NB4 (cell line): Measurements from ENCODE around the gene MECP2.
A peak's percentile ranks its signal among the peaks of the same experiment; 100 is the strongest.

ENCODE experiments used
- DNase-seq: peaks from one replicate; pipeline ENCODE4 v3.0.0; 2010; ENCODE audit warnings: low read depth
- H3K4me3 ChIP-seq: one replicate; pipeline ENCODE4 v1.5.1; 2011; ENCODE audit warnings: mild to moderate bottlenecking, low read depth, low read length, moderate library complexity
- MAX ChIP-seq: IDR thresholded peaks from 2 replicates; pipeline ENCODE4 v1.6.1; 2011; ENCODE audit warnings: low read depth, low read length
- MYC ChIP-seq: IDR thresholded peaks from 2 replicates; pipeline ENCODE4 v1.6.1; 2011; ENCODE audit warnings: low read depth, low read length
- POLR2A ChIP-seq: IDR thresholded peaks from 2 replicates; pipeline ENCODE4 v1.6.1; 2011; ENCODE audit warnings: mild to moderate bottlenecking; ENCODE audit not compliant: insufficient read length; ENCODE audit errors: extremely low read depth
- TF ChIP-seq, protein P1 (sequence below): IDR thresholded peaks from one replicate; pipeline ENCODE4 v1.5.1; 2012; ENCODE audit warnings: low read depth, low read length

The MECP2 gene

DNA sequence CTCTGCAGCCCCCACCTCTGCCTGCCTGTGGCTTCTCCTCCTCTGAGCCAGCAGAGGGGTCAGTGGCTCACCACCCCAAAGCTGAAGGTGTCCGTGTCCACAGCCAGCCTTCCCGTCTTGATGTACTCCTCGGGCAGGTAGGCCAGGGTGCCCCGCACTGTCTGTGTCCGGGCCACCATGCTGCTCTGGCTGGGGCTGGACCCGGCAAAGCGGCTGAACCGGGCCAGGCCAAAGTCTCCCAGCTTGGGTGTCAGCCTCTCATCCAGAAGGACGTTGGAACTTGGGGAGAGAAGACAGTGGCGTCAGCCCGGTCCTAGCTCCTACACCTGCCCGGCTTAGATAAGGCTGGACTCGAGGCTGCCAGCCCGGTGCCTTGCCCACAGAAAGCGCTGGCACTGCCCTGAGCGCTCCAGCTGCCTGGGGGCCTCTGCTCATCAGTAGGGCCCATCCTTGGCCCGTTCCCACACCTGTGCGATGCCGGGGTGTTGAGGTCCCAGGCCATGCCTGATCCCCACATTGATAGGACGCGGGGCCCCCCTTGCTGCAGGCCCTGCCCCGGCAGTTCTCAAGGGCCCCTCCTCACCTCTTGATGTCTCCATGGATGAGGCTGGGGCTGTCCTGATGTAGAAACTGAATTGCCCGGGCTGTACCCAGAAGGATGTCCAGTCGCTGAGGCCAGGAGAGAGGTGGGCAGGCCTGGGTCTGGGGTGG is 81.0 kb downstream of the MECP2 start:
- TF ChIP-seq POLR2A (no peak), MYC (no peak), MAX (no peak)
- TF ChIP-seq, protein P1, sequence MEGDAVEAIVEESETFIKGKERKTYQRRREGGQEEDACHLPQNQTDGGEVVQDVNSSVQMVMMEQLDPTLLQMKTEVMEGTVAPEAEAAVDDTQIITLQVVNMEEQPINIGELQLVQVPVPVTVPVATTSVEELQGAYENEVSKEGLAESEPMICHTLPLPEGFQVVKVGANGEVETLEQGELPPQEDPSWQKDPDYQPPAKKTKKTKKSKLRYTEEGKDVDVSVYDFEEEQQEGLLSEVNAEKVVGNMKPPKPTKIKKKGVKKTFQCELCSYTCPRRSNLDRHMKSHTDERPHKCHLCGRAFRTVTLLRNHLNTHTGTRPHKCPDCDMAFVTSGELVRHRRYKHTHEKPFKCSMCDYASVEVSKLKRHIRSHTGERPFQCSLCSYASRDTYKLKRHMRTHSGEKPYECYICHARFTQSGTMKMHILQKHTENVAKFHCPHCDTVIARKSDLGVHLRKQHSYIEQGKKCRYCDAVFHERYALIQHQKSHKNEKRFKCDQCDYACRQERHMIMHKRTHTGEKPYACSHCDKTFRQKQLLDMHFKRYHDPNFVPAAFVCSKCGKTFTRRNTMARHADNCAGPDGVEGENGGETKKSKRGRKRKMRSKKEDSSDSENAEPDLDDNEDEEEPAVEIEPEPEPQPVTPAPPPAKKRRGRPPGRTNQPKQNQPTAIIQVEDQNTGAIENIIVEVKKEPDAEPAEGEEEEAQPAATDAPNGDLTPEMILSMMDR = no peak
- H3K4me3 ChIP-seq = no peak overlapping the region
- DNase-seq = no peak

- DNase-seq = no peak
- TF ChIP-seq MAX (no peak), POLR2A (no peak), MYC (no peak)
- TF ChIP-seq, protein P1 = no peak
- H3K4me3 ChIP-seq = no peak overlapping the region
These were observed 81.8 kb downstream of the MECP2 start for GRCh38 chrX:154015581-154016264.

DNA sequence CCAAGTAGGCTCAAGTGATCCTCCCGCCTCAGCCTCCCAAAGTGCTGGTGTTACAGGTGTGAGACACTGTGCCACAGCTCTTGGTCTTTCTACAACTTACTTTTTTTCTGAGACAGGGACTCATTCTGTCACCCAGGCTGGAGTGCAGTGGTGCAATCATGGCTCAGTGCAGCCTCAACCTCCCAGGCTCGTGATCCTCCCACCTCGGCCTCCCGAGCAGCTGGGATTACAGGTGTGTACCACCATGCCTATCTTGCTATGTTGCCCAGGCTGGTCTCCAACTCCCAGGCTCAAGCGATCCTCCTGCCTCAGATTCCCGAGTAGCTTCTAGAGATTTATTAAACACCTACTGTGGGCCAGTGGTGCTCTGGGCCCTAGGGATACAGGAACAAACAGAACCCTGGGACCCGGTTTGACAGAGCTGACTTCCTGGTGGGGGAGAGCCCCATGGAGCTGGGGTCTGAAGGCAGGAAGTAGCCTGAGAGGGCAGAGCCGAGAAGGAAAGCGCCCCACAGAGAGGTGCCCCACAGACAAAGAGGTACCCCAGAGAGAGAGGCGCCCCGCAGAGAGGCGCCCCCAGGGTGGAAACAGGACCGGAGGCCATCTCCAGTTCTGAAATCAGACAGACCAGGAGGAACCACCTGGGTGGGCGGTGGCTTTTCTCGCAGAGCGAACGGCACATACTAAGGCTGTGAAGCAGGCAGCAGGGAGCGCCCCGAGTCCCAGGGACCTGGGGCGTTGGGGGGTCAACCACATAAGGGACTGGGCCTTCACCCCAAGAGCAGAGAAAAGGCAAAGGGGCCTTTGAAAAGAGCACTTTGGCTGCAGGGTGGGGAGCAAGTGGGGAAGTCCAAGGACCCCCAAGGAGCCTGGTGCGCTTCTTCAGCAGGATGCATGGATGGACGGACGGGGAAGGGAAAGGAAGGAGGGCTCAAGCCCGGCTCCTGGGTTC is 82.8 kb downstream of the MECP2 start:
- TF ChIP-seq MAX (no peak), MYC (no peak), POLR2A (no peak)
- TF ChIP-seq, protein P1 = no peak
- no peak for DNase-seq
- no peak overlapping the region for H3K4me3 ChIP-seq

GRCh38 chrX:154013614-154014360 is 83.7 kb downstream of the MECP2 start:
- no peak for TF ChIP-seq POLR2A
- no peak for TF ChIP-seq MYC
- TF ChIP-seq, protein P1 = peak; percentile 76
- no peak for TF ChIP-seq MAX
- peak; percentile 61 for DNase-seq
- H3K4me3 ChIP-seq = no peak overlapping the region

DNA sequence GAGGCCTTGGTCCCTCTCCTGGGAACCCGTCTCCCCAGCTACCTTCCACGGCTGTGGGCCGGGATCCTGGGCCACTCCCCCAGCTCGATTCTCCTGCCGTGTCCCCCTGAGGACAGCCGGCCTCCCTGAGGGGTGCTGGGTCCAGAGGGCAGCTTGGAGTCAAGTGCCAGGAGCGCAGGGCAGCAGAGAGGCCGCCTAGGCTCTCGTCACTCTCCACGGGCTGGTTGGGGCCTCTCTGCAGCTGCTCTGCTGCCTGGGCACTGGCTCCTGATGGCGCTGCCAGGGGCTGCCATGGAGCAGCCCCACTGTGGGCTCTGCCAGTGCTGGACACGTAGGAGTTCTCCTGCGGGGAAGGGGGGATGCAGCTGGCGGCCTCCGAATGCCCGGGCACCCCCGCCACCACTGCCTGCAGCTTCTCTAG is 84.5 kb downstream of the MECP2 start:
- no peak for TF ChIP-seq POLR2A
- no peak for TF ChIP-seq MAX
- TF ChIP-seq, protein P1 = no peak
- no peak for TF ChIP-seq MYC
- no peak overlapping the region for H3K4me3 ChIP-seq
- DNase-seq = no peak
